H1 (cell line): Measurements from ENCODE around the gene CYP26A1. TPM values are rescaled to one million over a fixed set of nuclear protein-coding genes. Genes with fewer than 3 reads are reported as not detected.

Experiments used
- polyA plus RNA-seq, 7 experiments: library from polyadenylated mRNA; depleted of rRNA in 3 of 7; stranded (reverse) in 5 of 7; unstranded in 2 of 7; fragments of >200 nt in 5 of 7; fragments of 200-250 nt in 2 of 7; gene quantifications; 1 replicate in 5 of 7; 2 replicates in 1 of 7; 4 replicates in 1 of 7; pipeline versions ENCODE4 v1.2.1 to v1.2.3, GENCODE V29; 2011 to 2013; ENCODE audit warnings: missing spikeins in 2 of 7, mixed read lengths in 2 of 7
- total RNA-seq: library from RNA; stranded (reverse); fragmentation: NEBNext Ultra II Directional; extraction: Animal tissue kit (Norgen Biotek cat#: 25700); gene quantifications from 2 replicates; pipeline ENCODE4 v1.2.1, GENCODE V29; 2021

CYP26A1 gene
- total and polyA plus RNA-seq, 2 of the 8 experiments (the other 6 are each of a cell fraction or from before 2014, with no cell fraction given): 5.0 to 9.1 TPM

Other genes starting within 250 kb of the CYP26A1 start
- 3.9 and 4.5 TPM in 2 replicates for gene EXOC6, start 225.4 kb upstream of the CYP26A1 start, total RNA-seq
- gene EXOC6, start 225.4 kb upstream of the CYP26A1 start, polyA plus RNA-seq (2011; rRNA removed): 0.80 and 1.7 TPM in 2 replicates
- gene CYP26C1, start 13.1 kb upstream of the CYP26A1 start, total RNA-seq: 0.21 and 0.28 TPM in 2 replicates
- 0.12 and 0.93 TPM in 2 replicates for gene CYP26C1, start 13.1 kb upstream of the CYP26A1 start, polyA plus RNA-seq (2011; rRNA removed)